Measurements from ENCODE around the gene ARHGAP8.
"Not testable (repeated sequence)": the region's sequence is repeated elsewhere in the genome, so short reads cannot be mapped to it uniquely, and the experiment has no call there.

Gene ARHGAP8

DNA sequence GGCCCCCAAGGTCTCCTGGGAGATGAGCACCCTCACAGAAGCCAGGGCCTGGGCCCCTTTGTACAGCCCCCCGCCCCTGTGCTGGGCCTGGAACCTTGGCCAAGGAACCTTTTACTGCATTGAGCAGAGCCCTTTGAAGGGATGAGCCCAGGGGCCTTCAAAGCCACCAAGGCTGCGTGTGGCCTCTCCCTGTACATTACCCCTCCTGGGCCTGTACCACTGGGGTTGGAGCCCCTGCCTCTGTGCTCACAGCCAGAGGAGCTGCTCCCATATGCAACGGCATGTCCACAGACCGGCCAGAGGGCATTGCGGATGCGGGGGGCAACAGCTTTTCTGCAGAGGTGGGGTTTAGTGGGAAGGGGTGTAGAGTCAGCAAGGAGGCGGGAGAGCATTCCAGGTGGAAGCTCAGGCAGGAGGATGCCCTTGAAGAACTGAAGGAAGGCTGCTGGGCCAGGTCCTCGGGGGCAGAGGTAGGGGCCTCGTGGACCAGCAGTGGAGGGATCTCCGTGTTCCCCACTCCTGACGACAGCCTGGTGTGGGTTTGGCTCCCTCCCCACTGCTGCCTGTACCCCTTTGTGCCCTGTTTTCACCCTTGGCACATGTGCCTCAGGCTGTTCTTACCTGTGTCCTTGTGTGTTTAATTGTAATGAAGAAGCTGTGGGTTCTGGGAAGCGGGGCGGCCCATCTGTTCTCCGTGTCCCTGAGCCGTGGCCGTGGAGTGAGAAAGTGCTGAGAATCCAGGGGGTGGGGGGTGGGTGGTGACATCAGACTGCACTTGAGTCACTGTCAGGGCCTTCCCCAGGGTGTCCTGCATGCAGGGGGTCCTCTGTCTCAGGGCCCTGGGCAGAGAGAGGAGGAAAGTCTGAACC is 46.9 kb downstream of the ARHGAP8 start:
- in situ Hi-C loops (cut with HindIII; ENCODE audit: low sequenced_read_pairs): no loop called here

DNA sequence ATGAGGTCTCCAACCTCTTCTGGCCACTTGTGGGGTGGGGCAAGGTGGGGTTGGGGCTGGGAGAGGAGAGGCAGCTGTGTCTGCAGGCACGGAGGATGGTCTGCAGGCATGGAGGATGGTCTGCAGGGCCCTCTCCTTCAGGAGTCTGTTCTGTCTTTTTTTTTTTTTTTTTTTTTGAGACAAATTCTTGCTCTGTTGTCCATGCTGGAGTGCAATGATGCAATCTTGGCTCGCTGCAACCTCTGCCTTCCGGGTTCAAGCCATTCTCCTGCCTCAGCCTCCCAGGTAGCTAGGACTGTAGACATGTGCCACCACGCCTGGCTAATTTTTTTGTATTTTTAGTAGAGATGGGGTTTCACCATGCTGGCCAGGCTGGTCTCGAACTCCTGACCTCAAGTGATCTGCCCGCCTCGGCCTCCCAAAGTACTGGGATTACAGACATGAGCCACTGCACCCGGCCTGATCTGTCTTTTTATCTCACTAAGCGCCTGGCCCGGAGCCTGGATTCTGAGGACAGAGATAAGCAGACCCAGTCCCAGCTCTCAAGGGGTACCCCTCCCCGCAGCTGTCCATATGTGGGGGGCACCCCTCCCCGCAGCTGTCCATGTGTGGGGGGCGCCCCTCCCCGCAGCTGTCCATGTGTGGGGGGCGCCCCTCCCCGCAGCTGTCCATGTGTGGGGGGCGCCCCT is 47.7 kb downstream of the ARHGAP8 start:
- in situ Hi-C loops (cut with HindIII; ENCODE audit: low sequenced_read_pairs): not testable (repeated sequence)

DNA sequence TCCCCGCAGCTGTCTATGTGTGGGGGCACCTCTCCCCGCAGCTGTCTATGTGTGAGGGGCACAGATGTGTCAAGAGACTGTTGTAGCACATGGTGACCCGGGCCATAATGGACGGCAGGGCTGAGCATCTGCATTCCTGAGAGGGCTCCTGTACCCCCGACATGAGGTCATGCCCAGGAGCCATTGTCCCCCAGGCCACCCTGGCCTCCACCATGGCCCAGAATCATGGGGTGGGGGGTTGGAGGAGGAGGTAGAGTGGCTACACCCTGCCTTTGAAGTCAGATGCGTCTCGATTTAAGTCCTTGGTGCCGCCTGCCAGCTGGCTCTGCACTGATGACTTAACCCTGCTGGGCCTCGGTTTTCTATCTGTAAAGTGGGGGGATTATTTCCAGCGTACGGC is 49.1 kb downstream of the ARHGAP8 start:
- in situ Hi-C loops (cut with HindIII; ENCODE audit: low sequenced_read_pairs): no loop called here

DNA sequence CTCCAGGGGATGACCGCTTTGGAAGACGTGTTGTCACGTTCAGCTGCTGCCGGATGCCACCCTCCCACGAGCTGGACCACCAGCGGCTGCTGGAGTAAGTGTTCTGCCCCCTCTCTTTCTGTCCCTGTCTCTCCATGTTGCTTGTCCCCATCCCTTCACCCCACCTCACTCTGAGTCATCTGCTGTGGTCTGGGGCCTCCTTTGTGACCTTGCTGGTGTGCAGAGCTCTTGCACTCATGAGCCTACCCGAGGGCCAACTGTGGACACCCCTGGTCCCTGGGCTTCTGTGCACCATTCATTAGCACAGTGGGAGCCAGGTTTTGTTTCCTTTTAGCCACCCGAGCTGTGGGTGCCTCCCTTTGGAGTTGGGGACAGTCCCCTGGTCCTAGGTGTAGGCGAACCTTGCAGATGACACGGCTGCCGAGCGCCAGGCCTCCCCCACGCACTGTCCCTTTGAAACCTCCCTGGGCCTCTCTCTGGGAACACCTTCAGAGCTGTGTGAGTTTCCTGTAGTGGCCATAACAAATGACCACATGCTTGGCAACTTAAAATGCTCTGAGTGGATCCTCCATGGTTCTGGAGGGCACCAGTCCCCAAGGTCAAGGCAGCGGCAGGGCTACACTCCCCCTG is 49.8 kb downstream of the ARHGAP8 start:
- in situ Hi-C loops (cut with HindIII; ENCODE audit: low sequenced_read_pairs): no loop called here

DNA sequence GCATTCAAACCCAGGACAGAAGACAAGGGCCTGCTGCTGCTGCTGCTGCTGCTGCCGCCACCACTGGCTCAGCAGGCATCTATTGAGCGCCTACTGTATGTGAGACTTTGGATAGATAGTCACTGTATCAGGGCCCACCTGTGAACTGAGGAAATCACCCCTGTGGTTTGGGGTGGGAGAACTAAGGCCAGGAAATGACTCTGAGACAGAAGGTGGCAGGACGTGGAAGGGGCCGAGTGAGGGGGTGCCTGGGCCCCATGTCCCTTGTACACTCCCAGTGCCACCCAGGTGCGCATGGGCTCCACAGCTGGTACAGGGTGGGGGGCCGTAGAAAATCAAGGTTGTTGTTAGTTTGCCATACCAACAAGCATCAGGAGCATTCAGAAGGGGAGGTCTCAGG is 50.6 kb downstream of the ARHGAP8 start:
- in situ Hi-C loops (cut with HindIII; ENCODE audit: low sequenced_read_pairs): no loop called here

DNA sequence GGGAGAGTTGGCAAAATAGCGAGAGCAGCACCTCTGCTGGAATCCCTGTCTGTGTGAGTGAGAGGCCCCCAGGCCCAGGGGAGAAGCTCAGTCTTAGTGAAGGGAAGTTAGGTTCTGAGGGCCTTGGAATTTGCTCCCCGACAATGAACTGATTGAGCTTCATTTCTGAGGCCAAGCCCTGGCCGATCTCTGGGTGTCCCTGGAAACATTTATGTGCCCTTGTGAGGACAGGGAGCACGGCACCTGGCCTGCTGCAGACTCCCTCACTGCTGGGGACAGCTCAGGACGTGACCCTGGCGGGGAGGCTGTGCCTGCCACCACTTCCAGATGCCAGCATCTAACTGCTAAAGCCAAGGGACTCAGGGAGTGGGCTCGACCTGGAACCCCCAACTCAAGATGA is 52.0 kb downstream of the ARHGAP8 start:
- in situ Hi-C loops (cut with HindIII; ENCODE audit: low sequenced_read_pairs): no loop called here

DNA sequence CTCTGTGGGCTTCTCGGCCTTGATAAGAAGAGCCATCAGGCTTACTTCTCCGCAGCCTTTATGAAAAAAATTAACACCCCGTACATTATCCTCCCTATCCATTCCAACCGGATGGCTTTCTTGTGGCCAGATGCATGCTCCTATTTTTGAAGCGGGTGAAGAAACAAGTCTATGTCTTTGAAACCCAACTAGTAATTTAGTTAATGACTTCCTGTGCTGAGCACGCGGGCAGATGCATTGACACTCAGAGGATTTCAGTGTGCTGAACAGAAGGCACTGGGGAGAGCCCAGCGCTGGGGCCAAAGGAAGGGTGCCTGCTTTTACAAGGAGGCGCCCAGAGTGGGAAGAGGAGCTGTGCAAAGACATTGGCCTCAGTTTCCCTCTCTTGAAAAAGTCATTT is 53.3 kb downstream of the ARHGAP8 start:
- in situ Hi-C loops (cut with HindIII; ENCODE audit: low sequenced_read_pairs): no loop called here

DNA sequence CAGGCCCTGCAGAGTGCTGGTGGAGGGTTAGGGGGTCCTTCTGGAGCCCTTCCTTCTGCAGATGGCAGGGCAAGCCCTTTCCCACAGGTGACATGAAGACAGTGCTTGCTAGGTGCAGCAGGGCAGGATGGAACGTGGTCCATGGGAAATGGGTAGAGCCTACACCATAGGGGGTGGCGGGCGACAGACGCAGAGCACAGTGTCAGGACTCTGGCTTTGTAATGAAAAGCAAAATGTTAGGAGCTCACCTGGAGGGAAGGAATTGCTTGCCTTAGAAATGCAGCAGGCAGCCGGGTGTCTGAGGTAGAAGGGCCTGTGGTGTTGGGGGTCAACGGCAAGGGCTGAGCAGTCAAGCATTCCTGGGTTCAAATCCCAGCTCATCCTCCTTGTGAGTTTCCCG is 54.9 kb downstream of the ARHGAP8 start:
- in situ Hi-C loops (cut with HindIII; ENCODE audit: low sequenced_read_pairs): no loop called here

DNA sequence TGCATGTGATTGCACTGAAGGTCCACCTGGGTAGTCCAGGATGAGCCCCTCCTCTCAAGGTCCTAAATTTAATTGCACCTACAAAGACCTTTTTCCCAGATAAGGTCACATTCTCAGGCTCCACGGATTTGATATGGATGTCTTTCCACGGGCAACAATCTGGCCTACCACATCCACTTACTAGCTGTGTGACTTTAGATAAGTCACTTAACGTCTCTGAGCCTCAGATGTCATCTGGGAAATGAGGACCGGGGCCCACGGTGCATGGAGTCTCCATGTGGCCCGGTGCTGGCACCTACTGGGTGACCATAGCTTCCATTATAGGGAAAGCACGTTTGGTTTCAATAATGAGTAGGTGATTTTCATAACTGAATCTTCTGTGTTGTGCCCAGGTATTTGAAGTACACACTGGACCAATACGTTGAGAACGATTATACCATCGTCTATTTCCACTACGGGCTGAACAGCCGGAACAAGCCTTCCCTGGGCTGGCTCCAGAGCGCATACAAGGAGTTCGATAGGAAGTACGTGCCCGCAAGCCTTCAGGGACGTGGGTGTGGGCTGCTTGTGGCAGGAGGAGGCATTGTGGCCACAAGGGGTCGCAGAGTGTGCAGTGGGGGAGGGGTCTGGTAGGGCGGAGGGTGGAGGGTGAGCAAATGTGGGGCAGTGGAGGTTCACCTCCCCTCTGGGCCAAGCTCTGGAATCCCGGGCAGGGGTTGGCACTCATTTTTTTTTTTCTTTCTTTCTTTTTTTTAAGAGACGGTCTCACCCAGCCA is 55.7 kb downstream of the ARHGAP8 start:
- in situ Hi-C loops (cut with HindIII; ENCODE audit: low sequenced_read_pairs): no loop called here

DNA sequence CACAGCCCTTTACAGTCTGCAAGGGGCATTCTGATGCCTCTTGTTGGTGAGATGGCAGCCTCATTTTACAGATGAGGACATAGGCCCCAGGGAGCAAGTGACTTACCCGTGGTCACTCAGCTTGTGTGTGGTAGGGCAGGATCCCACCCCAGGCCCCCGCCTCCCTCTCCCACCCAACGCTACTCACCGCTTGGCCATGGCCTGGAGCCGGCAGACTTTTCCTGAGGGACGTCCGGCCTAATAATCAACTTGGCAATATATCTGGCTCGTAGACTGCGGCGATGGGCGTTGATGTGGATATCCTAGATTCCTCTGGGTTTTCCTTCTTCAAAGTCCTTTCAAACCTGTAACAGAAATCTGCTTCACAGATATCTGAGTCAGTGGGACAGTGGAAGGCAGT is 57.1 kb downstream of the ARHGAP8 start:
- in situ Hi-C loops (cut with HindIII; ENCODE audit: low sequenced_read_pairs): no loop called here

DNA sequence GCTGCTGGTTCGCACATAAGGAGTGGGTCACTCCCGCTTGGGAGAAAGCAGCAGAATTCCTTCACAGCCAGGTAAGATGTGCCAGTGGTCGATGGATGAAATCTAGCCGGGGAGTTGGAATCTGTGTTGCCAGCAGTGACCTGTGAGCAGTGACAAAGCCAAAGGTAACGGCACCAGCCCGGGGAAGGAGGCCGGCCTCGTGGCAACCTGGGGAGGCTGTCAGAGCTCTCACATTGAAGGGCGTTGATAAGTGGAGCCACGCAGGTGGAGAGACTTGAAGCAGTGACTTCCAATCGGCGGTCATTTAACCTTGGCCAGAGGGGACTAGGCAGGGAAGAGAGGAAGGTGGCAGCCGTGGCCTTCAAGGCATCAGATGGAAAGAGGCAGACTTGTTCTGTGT is 58.8 kb downstream of the ARHGAP8 start:
- in situ Hi-C loops (cut with HindIII; ENCODE audit: low sequenced_read_pairs): no loop called here

DNA sequence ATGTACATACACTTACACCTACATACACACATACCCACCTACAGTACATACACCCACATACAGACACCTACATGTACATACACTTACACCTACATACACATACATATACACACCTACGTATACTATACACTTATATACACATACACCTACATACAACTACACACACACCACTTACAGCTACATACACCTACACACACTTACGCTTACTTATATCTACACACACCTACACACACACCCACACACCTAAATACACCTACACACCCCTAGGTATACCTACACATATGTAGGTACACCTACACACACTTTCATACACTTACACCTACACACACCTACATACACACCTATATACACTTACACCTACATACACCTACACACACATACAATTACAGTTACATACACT is 61.0 kb downstream of the ARHGAP8 start:
- in situ Hi-C loops (cut with HindIII; ENCODE audit: low sequenced_read_pairs): no loop called here

DNA sequence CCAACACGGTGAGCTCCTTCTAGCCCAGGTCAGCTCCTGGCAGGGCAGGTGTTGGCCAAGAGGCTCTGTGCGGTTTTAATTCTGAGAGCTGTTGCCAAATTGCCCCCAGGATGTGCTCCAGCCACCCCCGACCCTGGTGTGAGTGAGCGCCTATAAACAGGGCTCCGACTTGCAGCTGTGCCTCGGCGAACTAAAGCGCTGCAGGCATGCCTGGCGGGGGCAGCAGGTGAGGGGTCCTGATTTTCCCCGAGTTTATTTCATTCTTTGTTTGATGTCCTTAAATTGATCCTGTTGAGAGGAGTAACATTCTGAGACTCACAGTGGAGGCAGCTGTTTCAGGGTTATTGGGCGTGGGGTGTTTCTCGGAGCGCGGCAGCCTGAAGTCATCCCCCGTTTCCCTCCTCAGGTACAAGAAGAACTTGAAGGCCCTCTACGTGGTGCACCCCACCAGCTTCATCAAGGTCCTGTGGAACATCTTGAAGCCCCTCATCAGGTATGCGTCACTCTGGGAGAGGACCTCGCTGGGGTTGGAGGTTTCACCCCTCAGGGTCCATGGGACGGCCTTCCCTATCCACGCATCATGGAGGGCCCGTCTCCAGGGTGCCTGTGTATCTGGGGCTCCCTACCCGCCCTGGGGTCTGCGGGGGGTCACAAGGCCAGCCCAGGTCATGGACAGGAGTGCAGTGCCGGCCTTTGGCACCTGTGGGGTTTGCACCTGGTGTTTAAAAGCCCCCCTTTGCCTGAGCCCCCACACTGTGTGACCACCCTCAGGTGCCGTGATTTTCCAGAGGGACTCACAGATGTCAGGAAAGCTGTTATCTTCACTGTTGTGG is 62.1 kb downstream of the ARHGAP8 start:
- in situ Hi-C loops (cut with HindIII; ENCODE audit: low sequenced_read_pairs): no loop called here

DNA sequence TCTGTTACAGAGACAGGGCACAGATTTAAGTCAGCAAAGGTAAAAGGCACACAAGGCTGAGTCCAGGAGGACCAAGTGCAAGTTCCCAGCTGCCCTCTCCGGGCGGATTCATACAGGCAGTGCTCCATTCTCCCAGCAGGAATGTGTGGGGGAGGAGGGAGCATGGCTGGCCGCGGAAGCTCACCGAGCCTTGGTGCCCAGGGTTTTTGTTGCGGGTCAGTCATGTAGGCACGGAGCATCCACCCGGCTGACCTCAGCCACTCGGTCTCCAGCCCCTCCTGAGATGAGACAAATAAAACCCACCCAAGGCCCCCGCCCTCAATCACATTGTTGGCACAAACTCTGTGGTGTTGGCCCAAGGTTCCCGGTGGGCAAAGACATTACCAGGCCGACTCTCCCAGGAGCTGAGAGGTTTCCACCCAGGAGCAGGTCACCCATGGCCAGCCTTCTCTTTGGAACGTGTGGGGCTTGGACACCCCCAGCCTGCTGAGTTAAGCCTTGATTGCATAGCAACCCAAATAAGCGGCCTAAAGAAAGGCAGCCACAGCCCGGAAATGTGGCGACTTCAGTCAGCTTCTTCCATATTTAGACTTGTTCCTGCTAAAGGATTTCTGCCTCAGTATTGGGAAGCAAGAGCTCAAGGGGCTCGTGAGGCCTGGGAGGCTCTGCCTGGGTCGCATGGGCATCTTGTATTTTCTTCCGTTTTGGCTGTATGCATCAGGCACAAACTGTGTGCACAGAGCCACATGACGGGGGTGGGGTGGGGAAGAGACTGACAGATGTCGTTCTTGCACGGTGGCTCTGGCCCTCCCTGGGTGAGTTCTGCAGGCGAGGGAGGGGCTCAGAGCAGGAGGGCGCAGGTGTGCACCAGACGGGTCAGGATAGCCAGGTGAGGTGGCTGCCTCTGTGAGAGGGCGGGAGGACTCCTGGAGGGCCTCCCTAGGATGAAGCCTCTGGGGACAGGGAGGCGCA is 63.0 kb downstream of the ARHGAP8 start:
- in situ Hi-C loops (cut with HindIII; ENCODE audit: low sequenced_read_pairs): no loop called here

DNA sequence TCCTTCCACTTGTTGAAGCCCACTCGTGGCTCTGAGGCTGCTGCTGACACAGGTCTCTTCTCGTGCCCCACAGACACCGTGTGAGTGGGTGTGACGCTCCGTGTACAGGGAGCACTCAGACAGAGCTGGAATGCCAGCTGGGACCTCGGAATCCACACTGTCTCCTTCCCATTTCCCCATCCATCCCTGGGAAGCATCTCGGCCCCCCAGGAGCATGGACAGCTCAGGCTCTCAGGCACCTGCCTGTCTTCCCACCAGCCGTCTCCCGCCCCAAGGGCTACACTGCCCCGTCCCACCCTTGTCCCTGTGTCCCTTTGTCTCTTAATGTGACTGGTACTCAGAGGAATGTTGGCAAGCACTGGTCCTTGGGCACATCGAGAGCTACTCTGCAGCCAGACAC is 63.8 kb downstream of the ARHGAP8 start:
- in situ Hi-C loops (cut with HindIII; ENCODE audit: low sequenced_read_pairs): no loop called here

DNA sequence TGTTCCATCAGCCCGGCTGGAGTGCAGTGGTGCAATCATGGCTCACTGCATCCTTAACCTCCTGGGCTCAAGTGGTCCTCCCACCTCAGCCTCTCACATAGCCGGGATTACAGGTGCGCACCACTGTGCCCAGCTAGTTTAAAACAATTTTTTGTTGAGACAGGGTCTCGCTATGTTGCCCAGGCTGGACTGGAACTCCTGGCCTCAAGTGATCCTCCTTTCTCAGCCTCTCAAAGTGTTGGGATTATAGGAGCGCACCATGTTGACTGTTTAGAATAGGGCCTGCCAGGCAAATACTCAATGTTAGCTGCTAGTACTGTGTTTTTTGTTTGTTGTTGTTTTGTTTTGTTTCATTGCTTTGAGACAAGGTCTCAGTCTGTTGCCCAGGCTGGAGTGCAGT is 66.4 kb downstream of the ARHGAP8 start:
- in situ Hi-C loops (cut with HindIII; ENCODE audit: low sequenced_read_pairs): no loop called here

DNA sequence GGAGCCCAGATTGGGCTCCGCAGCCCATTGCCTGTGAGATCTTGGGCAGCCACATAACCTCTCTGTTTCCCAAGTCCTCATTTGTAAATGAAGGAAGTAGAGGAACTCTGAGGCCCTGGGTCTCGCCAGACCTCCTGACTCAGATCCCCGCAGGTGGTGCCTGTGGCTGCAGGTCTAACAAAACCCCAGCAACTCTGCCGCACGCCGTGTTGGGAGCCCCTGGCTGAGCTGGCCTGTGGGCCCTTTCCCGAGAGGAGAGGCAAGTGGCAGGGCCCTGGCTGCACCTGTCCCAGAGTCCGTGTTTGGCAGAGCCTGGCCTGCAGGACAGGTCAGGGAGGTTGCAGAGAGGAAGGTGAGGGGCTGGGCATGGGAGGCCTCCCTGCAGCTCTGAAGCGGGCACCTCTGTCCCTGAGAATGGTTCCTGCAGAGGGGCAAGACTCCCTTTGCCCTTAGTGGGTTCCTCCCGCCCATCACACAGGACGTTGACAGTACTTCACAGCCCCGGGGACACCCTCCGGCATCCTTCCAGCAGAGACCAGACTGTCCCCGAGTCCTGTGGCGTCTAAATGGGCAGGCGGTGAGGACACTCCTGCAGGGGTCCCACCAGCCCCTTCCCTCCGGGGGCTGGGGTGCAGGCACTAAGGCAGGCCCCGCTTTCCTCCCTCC is 67.7 kb downstream of the ARHGAP8 start:
- in situ Hi-C loops (cut with HindIII; ENCODE audit: low sequenced_read_pairs): no loop called here

DNA sequence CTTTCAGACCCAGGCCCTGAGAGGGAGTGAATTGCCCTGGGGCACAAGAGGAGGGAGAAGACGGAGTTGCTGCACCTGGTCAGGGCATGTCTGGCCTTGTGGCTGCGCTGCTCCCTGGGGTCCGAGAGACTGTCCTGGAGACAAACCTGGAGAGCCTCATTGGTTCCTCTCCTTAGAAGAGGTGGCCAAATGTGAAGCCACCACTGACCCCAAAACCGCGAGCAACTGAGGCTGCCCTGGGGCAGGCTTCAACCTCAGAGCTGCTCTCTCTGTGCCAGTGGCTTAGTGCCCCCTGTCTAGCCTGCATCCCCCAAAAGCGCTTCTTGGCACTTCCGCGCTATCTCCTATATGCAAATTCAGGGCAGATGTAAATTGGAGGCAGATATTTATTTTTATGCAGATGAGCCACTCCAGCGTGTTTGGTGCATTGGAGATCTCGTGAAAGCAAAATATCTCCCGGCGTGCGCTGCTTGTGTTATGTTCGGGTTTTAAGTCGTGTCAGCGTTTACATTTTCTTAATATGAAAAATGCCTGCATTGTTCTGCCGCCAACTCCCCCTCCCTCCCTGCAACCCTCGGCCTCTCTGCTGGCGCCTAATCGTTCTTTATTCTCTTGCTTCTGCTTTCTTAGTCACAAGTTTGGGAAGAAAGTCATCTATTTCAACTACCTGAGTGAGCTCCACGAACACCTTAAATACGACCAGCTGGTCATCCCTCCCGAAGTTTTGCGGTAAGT is 69.5 kb downstream of the ARHGAP8 start:
- in situ Hi-C loops (cut with HindIII; ENCODE audit: low sequenced_read_pairs): no loop called here

Measured in DLD1 (cell line).